ENCODE data around the gene CPS1.
A peak's percentile ranks its signal among the peaks of the same experiment; 100 is the strongest.

CPS1 gene

GRCh38 chr2:210611466-210611865, 55.1 kb downstream of the CPS1 start:
- no peak for TF ChIP-seq CTCF (conservative IDR thresholded peaks at IDR 0.05; ENCODE audit: control insufficient read depth, insufficient read depth, low read depth, low read length)
- no peak for DNase-seq (ENCODE audit: low read depth)
- H3K4me3 ChIP-seq (ENCODE audit: control insufficient read depth, low read depth, low read length): no peak overlapping the region

DNA sequence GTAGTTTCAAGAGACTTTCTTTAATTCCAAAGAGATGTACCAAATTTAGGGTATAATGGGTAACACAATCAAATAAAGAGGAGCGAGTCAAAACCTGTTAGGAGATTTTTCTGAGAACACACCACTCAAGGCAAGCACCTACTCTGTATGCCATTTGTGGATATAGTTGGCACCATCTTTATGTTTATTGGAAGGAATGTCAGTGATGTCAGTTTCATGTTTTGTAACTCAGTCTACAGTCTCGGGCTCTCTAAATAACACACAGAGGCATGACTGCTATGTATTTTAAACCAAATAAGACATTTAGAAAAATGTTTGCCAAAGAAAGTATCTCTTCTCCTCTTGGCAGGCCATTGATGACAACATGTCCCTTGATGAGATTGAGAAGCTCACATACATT, 59.7 kb downstream of the CPS1 start:
- no peak for DNase-seq (ENCODE audit: low read depth)
- TF ChIP-seq CTCF (conservative IDR thresholded peaks at IDR 0.05; ENCODE audit: control insufficient read depth, insufficient read depth, low read depth, low read length): no peak
- H3K4me3 ChIP-seq (ENCODE audit: control insufficient read depth, low read depth, low read length): no peak overlapping the region

GRCh38 chr2:210617318-210617717, 60.9 kb downstream of the CPS1 start:
- no peak for TF ChIP-seq CTCF (conservative IDR thresholded peaks at IDR 0.05; ENCODE audit: control insufficient read depth, insufficient read depth, low read depth, low read length)
- DNase-seq (ENCODE audit: low read depth): no peak
- no peak overlapping the region for H3K4me3 ChIP-seq (ENCODE audit: control insufficient read depth, low read depth, low read length)

GRCh38 chr2:210617732-210618330, 61.4 kb downstream of the CPS1 start:
- peak; percentile 71 for TF ChIP-seq CTCF (conservative IDR thresholded peaks at IDR 0.05; ENCODE audit: control insufficient read depth, insufficient read depth, low read depth, low read length)
- H3K4me3 ChIP-seq (ENCODE audit: control insufficient read depth, low read depth, low read length): no peak overlapping the region
- peak; percentile 55 for DNase-seq (ENCODE audit: low read depth)

- no peak for TF ChIP-seq CTCF (conservative IDR thresholded peaks at IDR 0.05; ENCODE audit: control insufficient read depth, insufficient read depth, low read depth, low read length)
- no peak overlapping the region for H3K4me3 ChIP-seq (ENCODE audit: control insufficient read depth, low read depth, low read length)
- DNase-seq (ENCODE audit: low read depth): peak; percentile 5
Observed at GRCh38 chr2:210620456-210620855, 64.1 kb downstream of the CPS1 start.

DNA sequence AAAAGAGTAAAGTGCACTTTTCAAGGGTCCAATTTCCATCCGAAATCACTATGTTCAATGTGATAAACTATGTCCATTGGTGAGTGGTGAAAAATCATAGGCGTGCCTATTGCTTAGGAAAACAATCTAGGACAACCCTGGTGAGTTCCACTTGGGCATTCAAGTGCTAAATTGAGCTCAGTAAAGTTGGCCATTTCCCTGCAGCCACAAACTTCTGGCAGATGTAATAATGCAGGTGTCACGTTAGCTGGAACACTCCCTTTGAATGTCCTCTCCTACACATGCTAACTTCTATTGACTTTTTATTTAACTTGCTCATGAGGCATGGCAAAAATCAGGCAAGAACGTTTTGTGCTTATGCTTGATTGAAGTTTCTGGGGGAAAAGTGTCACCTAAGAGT, 67.1 kb downstream of the CPS1 start:
- no peak overlapping the region for H3K4me3 ChIP-seq (ENCODE audit: control insufficient read depth, low read depth, low read length)
- no peak for DNase-seq (ENCODE audit: low read depth)
- no peak for TF ChIP-seq CTCF (conservative IDR thresholded peaks at IDR 0.05; ENCODE audit: control insufficient read depth, insufficient read depth, low read depth, low read length)

- DNase-seq (ENCODE audit: low read depth): peak; percentile 19
- H3K4me3 ChIP-seq (ENCODE audit: control insufficient read depth, low read depth, low read length): no peak overlapping the region
- TF ChIP-seq CTCF (conservative IDR thresholded peaks at IDR 0.05; ENCODE audit: control insufficient read depth, insufficient read depth, low read depth, low read length): no peak
Observed at GRCh38 chr2:210626849-210627248, 70.5 kb downstream of the CPS1 start.
